Endothelial cell of umbilical vein (primary cell): ENCODE results near the gene KATNAL2. TPM values are rescaled to one million over a fixed set of nuclear protein-coding genes. Genes with fewer than 3 reads are reported as not detected.

ENCODE experiments used
- BruUV-seq: library from RNA; stranded (reverse); fragments of 400-500 nt; replicated peaks from 2 replicates; lab custom pipeline; 2021; lab: Mats Ljungman, UMichigan
- CTCF ChIA-PET: fragments of 300-600, 350-600 bp; sonication (Branson Sonifier 250); formaldehyde crosslinking; loops from one replicate; lab custom pipeline; 2021; ENCODE audit warnings: antibody characterized with exemption, inconsistent platforms; lab: Charles Lee
- POLR2A ChIA-PET: fragments of 300-600, 350-600 bp; sonication (Branson Sonifier 250); formaldehyde crosslinking; loops from one replicate; lab custom pipeline; 2021; ENCODE audit warnings: antibody characterized with exemption, inconsistent platforms; lab: Charles Lee
- DNase-seq: peaks from one replicate; pipeline ENCODE4 v3.0.0-alpha.2; 2011; ENCODE audit warnings: low read depth, low spot score
- FAIRE-seq: peaks from 2 replicates; lab custom pipeline; 2011; peaks lifted over from hg19 to GRCh38; lab: Jason Lieb, UNC
- H2AFZ ChIP-seq: 2 replicates; pipeline ENCODE4 v1.6.0; 2012; ENCODE audit warnings: low read depth, low read length, control low read depth, inconsistent platforms
- H3K27ac ChIP-seq: 2 replicates; pipeline ENCODE4 v1.5.1; 2011; ENCODE audit warnings: low read depth, mild to moderate bottlenecking, control low read depth, low read length, moderate library complexity; ENCODE audit not compliant: insufficient read depth
- H3K27me3 ChIP-seq, 2 experiments: 2 replicates each; pipeline versions ENCODE4 v1.6.0 to v1.6.1; 2011; ENCODE audit warnings: low read length in 2 of 2, mixed read lengths in 1 of 2; ENCODE audit not compliant: control insufficient read depth in 2 of 2, insufficient read depth in 2 of 2
- H3K36me3 ChIP-seq, 2 experiments: 2 replicates in 1 of 2; 3 replicates in 1 of 2; pipeline ENCODE4 v1.5.1; 2011; ENCODE audit warnings: low read length in 2 of 2, mild to moderate bottlenecking in 1 of 2, moderate library complexity in 1 of 2; ENCODE audit not compliant: control insufficient read depth in 2 of 2, insufficient read depth in 2 of 2; ENCODE audit errors: extremely low read depth in 1 of 2
- H3K4me1 ChIP-seq: 3 replicates; pipeline ENCODE4 v1.5.1; 2011; ENCODE audit warnings: mild to moderate bottlenecking, low read length; ENCODE audit not compliant: control insufficient read depth, insufficient read depth; ENCODE audit errors: extremely low read depth
- H3K4me2 ChIP-seq: 2 replicates; pipeline ENCODE4 v1.6.1; 2011; ENCODE audit warnings: low read length, control low read depth, mixed read lengths; ENCODE audit not compliant: insufficient read depth
- H3K4me3 ChIP-seq, 3 experiments: fragments of 200-600 bp in 1 of 3; sonication (generic), shearing (Covaris generic) in 1 of 3; replicated peaks in 1 of 3; 2 replicates each; pipeline ENCODE4 v1.5.1; 2011 to 2016; ENCODE audit warnings: control low read depth in 3 of 3, low read length in 3 of 3, mild to moderate bottlenecking in 2 of 3, inconsistent platforms in 1 of 3, low read depth in 1 of 3, moderate library complexity in 1 of 3; ENCODE audit not compliant: insufficient read depth in 1 of 3
- H3K79me2 ChIP-seq: 2 replicates; pipeline ENCODE4 v1.6.0; 2012; ENCODE audit warnings: low read length, inconsistent platforms; ENCODE audit not compliant: control insufficient read depth, insufficient read depth
- H3K9ac ChIP-seq: replicated peaks from 2 replicates; pipeline ENCODE3; 2011; ENCODE audit warnings: low read length, control low read depth; ENCODE audit not compliant: insufficient read depth; ENCODE audit errors: extremely low read depth
- H3K9me1 ChIP-seq: replicated peaks from 3 replicates; pipeline ENCODE4 v1.6.0; 2011; ENCODE audit warnings: mild to moderate bottlenecking, low read length; ENCODE audit not compliant: control insufficient read depth, insufficient read depth; ENCODE audit errors: extremely low read depth
- H3K9me3 ChIP-seq: replicated peaks from 2 replicates; pipeline ENCODE4 v1.5.1; 2012; ENCODE audit warnings: low read length, inconsistent platforms; ENCODE audit not compliant: control insufficient read depth, insufficient read depth
- H4K20me1 ChIP-seq: replicated peaks from 2 replicates; pipeline ENCODE3; 2011; ENCODE audit warnings: mild to moderate bottlenecking, low read length; ENCODE audit not compliant: control insufficient read depth, insufficient read depth; ENCODE audit errors: extremely low read depth
- CTCF ChIP-seq, 2 donors: IDR thresholded peaks; 1 replicate in 1 of 2; 2 replicates in 1 of 2; pipeline ENCODE4 v1.5.1; 2011; ENCODE audit warnings: low read length in 2 of 2, mild to moderate bottlenecking in 2 of 2, moderate library complexity in 2 of 2, control low read depth in 1 of 2, inconsistent platforms in 1 of 2, low read depth in 1 of 2; ENCODE audit not compliant: insufficient read depth in 1 of 2; ENCODE audit errors: extremely low read depth in 1 of 2
- EZH2 ChIP-seq: IDR thresholded peaks from 2 replicates; pipeline ENCODE4 v1.6.1; 2012; ENCODE audit warnings: borderline replicate concordance, low read depth, mild to moderate bottlenecking, moderate library complexity, low read length, inconsistent platforms; ENCODE audit not compliant: severe bottlenecking
- FOS ChIP-seq: IDR thresholded peaks from 2 replicates; pipeline ENCODE4 v1.6.1; 2011; ENCODE audit warnings: mild to moderate bottlenecking, low read length, moderate library complexity, borderline replicate concordance; ENCODE audit not compliant: insufficient read depth
- GATA2 ChIP-seq: IDR thresholded peaks from 2 replicates; pipeline ENCODE4 v1.7.0; 2011; ENCODE audit warnings: low read depth, mild to moderate bottlenecking, moderate library complexity, mixed read lengths, low read length; ENCODE audit not compliant: insufficient read length, insufficient read depth
- JUN ChIP-seq: IDR thresholded peaks from 2 replicates; pipeline ENCODE4 v1.6.1; 2011; ENCODE audit warnings: borderline replicate concordance, low read depth; ENCODE audit not compliant: insufficient read length, insufficient read depth
- MAX ChIP-seq: IDR thresholded peaks from 2 replicates; pipeline ENCODE4 v1.6.1; 2011; ENCODE audit not compliant: insufficient read depth, insufficient read length
- MYC ChIP-seq: IDR thresholded peaks from one replicate; pipeline ENCODE4 v1.6.1; 2011; ENCODE audit warnings: mild to moderate bottlenecking, low read depth, low read length
- POLR2A ChIP-seq: IDR thresholded peaks from 2 replicates; pipeline ENCODE4 v1.6.1; 2012; ENCODE audit warnings: low read depth, mild to moderate bottlenecking, control low read depth, low read length
- POLR2AphosphoS5 ChIP-seq: IDR thresholded peaks from 2 replicates; pipeline ENCODE4 v1.6.1; 2012; ENCODE audit warnings: low read depth, mild to moderate bottlenecking, control low read depth, low read length, moderate library complexity; ENCODE audit not compliant: insufficient read depth
- dilution Hi-C: fragments of 300-500 bp; cut with MboI; formaldehyde crosslinking; loops from one replicate; pipeline ENCODE4 v1.15.0; 2019; ENCODE audit warnings: low sequenced_read_pairs; ENCODE audit not compliant: extremely low pct_ligation_motif_present
- intact Hi-C: fragments of 100-400 bp; cut with micrococcal nuclease; formaldehyde crosslinking; loops from one replicate; pipeline ENCODE4 v1.10.0; 2022
- polyA plus RNA-seq, 4 experiments: library from polyadenylated mRNA; depleted of rRNA in 3 of 4; stranded (reverse) in 3 of 4; unstranded in 1 of 4; fragments of >200 nt; gene quantifications; 2 replicates each; pipeline versions ENCODE4 v1.2.1 to v1.2.3, GENCODE V29; 2011 to 2012; ENCODE audit warnings: missing spikeins in 1 of 4
- total RNA-seq: library from RNA; stranded (reverse); gene quantifications from 2 replicates; pipeline ENCODE4 v1.2.3, GENCODE V29; 2021

Gene KATNAL2
- total and polyA plus RNA-seq, 2 donors (not counting 3 experiments of a cell fraction or from before 2014, with no cell fraction given): 0.51 to 1.3 TPM

- Histone ChIP-seq H3K4me1 (no peaks in the 10 kb centered on the region), H3K9me1 (no peaks in the 10 kb centered on the region), H4K20me1 (peaks cover 3% of the 10 kb centered on the region), H3K4me2 (no peak overlapping the region), H2AFZ (no peak overlapping the region), H3K79me2 (no peaks in the 10 kb centered on the region), H3K27me3 (no peaks in the 10 kb centered on the region), H3K9ac (no peak overlapping the region), H3K4me3 (no peak overlapping the region), H3K27ac (no peak overlapping the region), H3K36me3 (no peaks in the 10 kb centered on the region), H3K9me3 (no peaks in the 10 kb centered on the region)
- TF ChIP-seq CTCF (IDR thresholded peaks at IDR 0.05; ENCODE audit: extremely low read depth in 1 of 2, insufficient read depth in 1 of 2, low read depth in 1 of 2, low read length in 2 of 2): no peak
- TF ChIP-seq JUN: no peak
- no peak for TF ChIP-seq POLR2AphosphoS5
- no peak for TF ChIP-seq FOS
- no peak for TF ChIP-seq MAX
- no peak for TF ChIP-seq POLR2A
- no peak for TF ChIP-seq MYC
- no peak for TF ChIP-seq EZH2
- TF ChIP-seq GATA2: no peak
- intact Hi-C loops (no loop called here), dilution Hi-C loops (no loop called here)
- FAIRE-seq (no peak), DNase-seq (no peak)
- CTCF ChIA-PET: interaction anchor here (1.7 kb wide), 2 partner anchors 13 to 123 kb away, joined by 3 to 6 read pairs; no protein-coding TSS in a partner anchor
- no TSS peak for BruUV-seq
- POLR2A ChIA-PET: no interaction called here
Observed at GRCh38 chr18:47081578-47081977, 164.2 kb downstream of the KATNAL2 start.
